GM18870 (cell line): Measurements from ENCODE around the gene RCVRN.

Experiments
- ATAC-seq: cut with Tn5 transposase; IDR thresholded peaks from one replicate; pipeline ENCODE4 v1.9.1; 2021; ENCODE audit warnings: moderate library complexity; ENCODE audit not compliant: unreplicated experiment

Gene RCVRN

GRCh38 chr17:9859781-9860180 lies 45.3 kb downstream of the RCVRN start:
- ATAC-seq, result no peak

DNA sequence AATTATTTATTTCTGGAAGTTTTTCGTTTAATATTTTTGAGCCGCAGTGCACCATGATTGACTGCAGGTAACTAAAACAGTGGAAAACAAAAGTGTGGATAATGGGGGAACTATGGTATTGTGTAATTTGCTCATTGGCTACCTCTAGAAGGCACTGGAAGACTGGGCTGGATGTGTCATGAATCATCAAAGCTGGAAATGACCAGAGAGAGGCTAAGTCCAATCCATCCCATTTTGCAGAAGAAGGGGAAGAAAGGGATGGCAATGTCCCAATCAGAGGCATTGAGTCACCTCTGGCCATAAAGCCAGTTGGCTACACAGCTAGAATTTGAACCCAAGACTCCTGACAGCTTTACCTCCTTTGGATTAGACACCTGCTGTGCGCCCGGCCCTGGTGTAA lies 50.0 kb downstream of the RCVRN start:
- no peak for ATAC-seq

DNA sequence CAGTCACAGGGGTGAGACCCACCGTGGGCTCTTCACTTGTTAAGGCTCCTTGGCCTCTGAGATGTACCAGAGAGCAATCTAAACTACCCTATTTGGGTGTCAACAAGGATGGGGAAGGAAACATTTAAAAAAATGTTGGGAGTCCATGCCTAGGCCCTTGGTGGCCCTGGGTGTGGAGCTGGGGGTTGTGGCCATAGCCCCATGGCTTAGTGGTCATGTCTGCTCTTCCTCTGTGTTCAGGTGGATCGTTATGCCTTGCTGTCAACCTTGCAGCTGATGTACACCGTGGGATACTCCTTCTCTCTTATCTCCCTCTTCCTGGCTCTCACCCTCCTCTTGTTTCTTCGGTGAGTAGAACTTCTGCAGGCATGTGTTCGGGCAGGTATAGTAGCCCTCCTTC lies 50.8 kb downstream of the RCVRN start:
- ATAC-seq, result no peak

GRCh38 chr17:9850151-9850550 lies 54.9 kb downstream of the RCVRN start:
- ATAC-seq, result no peak
